IPS-18c (cell line): ENCODE results near the gene MPP3.
"Not testable (repeated sequence)": the region's sequence is repeated elsewhere in the genome, so short reads cannot be mapped to it uniquely, and the experiment has no call there.

Source experiments
- H3K4me3 ChIP-seq: 2 replicates; pipeline ENCODE4 v1.7.0; 2013; ENCODE audit warnings: low read depth, mild to moderate bottlenecking, low read length, moderate library complexity; ENCODE audit not compliant: insufficient read depth
- H3K9me3 ChIP-seq: one replicate; pipeline ENCODE4 v1.6.1; 2013; ENCODE audit warnings: mild to moderate bottlenecking, low read length, moderate library complexity; ENCODE audit not compliant: control insufficient read depth, insufficient read depth

The MPP3 gene

DNA sequence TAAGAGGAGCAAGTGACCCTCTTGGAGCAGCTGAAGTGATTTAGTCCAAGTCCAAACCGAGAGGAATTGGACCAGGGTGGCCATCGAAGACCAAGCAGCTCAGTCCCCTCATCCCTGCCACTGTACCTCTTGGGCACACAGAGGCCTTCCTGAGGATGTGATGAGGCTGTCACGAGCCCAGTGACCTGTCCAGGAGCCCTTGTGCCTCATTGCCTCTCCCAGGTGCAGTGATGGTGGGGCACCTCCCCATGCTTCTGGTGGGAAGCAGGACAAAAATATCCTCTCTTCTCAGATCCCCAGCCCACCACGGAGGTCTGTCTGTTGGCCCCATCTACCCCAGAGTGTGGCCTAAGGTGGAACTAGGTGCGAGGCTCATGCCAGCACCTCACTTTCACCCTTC is 11.3 kb upstream of the MPP3 start:
- no peaks in the 10 kb centered on the region for H3K9me3 ChIP-seq

DNA sequence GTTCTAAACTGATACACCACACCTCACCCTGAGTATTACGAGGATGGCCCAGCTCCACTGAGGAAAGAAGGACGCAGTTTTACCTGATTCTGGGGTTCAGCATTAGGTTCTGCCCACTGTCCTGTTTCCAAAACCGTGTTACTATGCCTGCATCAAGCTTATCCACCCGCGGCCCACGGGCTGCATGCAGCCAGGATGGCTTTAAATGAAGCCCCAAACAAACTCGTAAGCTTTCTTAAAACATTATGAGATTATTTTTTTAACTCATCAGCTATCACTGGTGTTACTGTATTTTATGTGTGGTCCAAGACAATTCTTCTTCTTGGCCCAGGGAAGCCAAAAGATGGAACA is 10.0 kb upstream of the MPP3 start:
- Histone ChIP-seq H3K9me3 (no peaks in the 10 kb centered on the region), H3K4me3 (no peak overlapping the region)

More for the DNA sequence above, 11.3 kb upstream of the MPP3 start:
- no peak overlapping the region for H3K4me3 ChIP-seq

DNA sequence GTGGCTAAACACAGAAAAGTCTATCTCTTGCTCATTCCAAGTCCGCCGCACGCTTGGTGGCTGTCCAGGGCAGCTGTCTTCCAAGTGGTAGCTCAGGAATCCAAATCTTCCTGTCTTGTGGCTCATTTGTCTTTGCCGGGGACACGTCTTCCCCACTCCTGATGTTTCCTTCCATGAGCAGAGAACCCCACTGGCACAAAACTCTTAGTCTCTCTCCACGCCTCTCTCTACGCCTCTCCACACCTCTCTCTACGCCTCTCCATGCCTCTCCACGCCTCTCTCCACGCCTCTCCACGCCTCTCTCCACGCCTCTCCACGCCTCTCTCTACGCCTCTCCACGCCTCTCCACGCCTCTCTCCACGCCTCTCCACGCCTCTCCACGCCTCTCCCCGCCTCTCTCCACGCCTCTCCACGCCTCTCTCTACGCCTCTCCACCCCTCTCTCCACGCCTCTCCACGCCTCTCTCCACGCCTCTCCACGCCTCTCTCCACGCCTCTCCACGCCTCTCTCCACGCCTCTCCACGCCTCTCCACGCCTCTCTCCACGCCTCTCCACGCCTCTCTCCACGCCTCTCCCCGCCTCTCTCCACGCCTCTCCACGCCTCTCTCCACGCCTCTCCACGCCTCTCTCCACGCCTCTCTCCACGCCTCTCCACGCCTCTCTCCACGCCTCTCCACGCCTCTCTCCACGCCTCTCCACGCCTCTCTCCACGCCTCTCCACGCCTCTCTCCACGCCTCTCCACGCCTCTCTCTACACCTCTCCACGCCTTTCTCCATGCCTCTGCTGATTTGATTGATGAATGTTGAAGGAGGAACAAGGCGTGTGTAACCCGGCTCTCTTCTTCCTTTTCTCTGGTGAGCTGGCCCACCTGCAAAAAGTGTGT is 9.4 kb upstream of the MPP3 start:
- H3K9me3 ChIP-seq, H3K4me3 ChIP-seq: not testable (repeated sequence)

DNA sequence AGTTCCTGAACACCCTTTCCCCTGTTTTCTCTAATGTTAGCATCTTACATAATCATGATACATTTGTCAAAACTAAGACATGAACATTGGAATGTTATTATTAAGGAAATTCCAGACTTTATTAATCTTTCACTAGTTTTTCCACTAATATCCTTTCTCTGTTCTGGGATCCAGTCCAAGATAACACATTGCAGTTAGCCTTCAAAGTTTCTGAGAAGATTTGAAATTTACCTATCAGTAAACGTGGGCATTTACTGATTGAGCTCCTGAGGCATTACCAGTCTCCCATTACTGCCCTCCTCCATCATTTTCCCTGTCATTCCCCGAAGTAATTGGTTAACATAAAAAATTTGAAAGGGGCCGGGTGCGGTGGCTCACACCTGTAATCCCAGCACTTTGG is 8.3 kb upstream of the MPP3 start:
- H3K4me3 ChIP-seq = no peak overlapping the region

DNA sequence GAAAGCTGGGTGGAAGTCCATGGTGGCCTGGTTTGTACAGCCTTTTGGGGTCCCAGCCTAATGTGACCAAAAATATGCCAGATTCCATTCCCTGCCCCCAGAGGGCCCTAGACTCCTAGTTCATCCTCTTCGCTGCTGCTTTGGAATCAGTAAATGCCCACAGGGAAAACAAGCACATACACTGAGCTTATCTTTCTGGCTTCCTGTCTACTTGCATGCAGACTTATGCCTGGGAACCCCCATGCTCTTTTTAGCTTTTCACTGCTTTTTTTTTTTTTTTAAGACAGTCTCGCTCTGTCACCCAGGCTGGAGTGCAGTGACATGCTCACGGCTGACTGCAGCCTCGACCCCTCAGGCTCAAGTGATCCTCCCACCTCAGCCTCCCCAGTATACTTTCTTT is 7.9 kb upstream of the MPP3 start:
- no peak overlapping the region for H3K4me3 ChIP-seq
- no peaks in the 10 kb centered on the region for H3K9me3 ChIP-seq

More for the DNA sequence above, 8.3 kb upstream of the MPP3 start:
- H3K9me3 ChIP-seq = no peaks in the 10 kb centered on the region

DNA sequence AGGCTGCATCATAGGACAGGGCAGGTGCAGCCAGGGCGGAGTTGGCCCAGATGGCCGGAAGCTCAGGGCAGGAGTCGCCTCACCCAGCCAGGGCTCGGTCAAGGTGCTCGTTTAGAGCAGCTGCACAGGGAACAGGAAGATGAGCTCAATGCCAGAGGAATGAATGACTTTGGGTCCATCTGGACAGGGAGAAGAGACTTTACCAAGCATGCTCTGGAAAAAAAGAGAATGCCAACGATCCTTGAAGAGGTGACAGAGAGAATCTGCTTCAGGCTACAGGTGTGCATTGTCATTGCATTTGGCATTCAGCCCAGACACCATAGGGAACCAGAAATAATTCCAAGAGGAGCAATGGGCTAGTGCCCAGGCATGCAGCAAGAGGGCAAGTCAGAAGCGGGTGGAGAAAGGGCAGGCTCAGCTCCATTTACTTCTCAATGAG is 6.7 kb upstream of the MPP3 start:
- no peak overlapping the region for H3K4me3 ChIP-seq
- no peaks in the 10 kb centered on the region for H3K9me3 ChIP-seq

DNA sequence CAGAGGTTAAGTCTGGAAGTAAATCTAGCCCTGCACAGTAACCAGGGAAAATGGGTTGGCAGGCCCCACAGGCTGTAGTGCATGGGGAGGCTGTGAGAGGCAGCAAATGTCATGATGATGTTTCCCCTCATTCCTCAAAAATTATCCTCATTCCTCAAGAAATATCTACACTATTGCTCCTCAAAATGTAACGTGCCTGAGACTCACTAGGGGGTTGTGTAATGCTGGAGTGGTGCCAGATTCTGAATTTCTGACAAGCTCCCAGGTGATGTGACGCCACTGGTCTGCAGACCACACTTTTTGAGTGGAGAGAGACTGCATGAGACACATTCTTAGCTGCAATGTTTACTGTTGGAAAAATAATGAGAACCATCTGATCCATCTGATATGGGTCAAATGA is 1.2 kb upstream of the MPP3 start:
- Histone ChIP-seq H3K4me3 (no peak overlapping the region; the same call in 1 of the 2 replicates), H3K9me3 (no peaks in the 10 kb centered on the region)

DNA sequence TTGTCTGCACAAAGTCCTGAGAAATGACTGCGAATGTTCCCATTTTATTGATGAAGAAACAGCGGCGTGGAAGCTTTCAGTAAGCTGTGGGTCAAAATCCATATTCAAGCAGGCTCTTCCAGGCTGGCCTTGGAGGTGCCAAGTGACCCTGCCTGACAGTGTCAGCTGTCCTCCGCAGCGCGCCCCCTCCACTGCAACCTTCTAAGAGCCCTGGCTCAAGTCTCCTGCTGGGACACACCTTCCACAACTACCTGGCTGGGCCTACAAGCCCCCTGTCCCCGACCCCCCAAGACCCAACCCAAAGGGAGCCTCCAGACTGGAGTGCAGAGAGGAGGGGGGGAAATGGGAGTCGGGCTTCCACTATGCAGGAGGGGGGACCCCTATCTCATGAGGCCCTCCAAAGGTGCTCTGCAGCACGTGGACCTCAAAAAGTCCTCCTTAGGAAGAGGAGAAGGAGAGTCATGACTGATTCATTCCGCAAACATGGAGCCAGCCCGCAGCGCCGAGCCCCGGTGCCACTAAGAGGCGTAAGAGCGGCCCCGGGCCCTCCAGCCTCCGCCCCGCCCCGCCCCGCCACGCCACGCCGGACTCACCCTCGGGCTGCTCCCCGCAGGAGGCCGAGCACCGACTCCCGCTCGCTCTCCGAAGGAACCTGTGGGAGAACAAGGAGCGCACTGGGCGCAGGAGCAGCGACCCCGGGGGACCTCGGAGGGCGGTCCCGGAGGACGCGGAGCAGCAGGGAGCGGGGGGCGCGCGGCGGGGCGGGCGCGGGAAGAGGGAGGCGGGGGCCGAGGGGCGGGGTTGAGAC is 574 bp downstream of the MPP3 start:
- H3K9me3 ChIP-seq = no peaks in the 10 kb centered on the region
- peak overlapping the region; percentile 56 for H3K4me3 ChIP-seq

DNA sequence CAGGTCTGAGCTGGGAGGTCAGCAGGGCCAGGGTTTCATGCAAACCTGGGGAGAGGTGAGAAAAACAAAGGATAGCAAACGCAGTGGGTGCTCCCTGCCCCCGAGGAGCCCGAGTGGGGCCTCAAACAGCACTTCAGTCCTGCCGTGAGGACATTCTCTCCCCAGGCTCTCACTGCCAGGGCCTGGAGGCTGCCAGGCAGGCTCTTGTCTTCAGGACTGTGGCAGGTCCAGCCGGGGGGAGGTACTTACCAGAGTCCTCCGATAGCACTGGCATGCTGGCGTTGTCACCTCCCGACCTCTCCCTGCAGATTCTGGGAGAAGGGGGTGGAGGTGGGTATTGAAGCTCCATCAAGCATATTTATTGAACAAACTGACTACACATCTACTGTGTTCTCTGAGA is 1.3 kb downstream of the MPP3 start:
- H3K9me3 ChIP-seq = no peaks in the 10 kb centered on the region
- no peak overlapping the region for H3K4me3 ChIP-seq

DNA sequence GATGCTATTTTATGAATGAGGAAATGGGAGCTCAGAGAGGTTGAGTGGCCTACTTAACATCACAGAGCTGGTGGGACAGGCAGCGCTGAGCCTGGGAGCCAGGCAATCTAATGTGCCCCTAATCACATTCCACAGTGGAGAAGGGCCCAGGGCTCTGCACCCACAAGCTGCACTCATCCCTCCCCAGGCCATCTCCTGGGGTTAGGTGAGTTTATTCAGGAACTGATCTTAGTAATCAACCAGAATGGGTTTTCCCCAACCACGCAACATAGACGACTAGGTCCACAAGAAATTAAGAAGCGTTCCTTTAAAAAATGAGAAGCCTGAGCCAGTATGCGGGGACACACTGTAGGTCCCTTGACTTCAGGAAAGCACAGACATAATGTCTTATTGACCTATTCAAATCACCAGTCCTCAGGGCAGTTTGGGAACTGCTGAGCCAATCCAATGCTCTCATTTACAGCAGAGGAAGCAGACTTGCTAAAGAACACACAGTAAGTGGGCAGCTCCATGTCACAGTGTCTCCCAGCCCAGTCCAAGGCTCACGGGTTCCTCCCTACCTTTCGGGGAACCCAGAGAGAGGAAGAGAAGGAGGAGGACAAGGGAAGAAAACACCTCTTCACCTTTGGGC is 2.3 kb downstream of the MPP3 start:
- Histone ChIP-seq H3K9me3 (no peaks in the 10 kb centered on the region), H3K4me3 (no peak overlapping the region)

DNA sequence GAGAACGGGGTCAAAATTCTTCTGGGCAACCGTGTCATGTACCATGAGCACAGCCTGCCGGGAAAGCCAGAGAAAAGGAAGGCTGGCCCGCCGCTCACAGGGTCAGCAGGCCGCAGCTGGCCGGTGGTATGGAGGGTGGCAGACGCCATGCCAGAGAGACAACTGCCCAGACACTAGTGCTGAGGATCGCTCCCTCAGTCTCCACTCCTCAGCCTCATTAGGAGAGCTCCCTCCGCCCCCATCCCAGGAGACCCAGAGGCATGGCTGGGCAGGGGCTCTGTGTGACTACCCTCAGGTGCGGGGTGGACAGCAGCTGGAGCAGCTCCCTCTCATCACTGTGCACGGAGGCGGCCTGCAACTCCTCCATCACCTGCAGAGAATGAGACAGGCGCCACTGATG is 3.2 kb downstream of the MPP3 start:
- H3K4me3 ChIP-seq = no peak overlapping the region

DNA sequence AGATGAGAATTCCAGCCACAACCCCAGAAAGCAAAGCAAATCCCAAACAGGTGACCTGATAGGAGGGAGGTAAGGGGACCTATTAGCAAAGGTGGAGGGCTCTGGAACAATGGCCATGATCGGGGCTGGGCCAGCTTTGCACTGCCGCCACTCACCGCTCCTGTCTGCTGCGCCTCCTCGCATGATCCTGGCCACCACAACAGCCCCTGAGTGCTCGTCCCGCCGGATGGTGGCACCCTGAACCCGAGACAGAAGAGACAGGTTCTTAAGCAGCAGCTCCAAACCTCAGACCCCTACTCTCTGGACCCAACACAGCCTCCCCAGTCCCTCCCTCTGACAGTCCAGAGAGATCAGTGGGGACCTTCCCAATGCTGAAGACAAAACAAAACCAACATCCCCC is 5.3 kb downstream of the MPP3 start:
- no peak overlapping the region for H3K4me3 ChIP-seq
- H3K9me3 ChIP-seq = no peaks in the 10 kb centered on the region

More for the DNA sequence above, 3.2 kb downstream of the MPP3 start:
- no peaks in the 10 kb centered on the region for H3K9me3 ChIP-seq

DNA sequence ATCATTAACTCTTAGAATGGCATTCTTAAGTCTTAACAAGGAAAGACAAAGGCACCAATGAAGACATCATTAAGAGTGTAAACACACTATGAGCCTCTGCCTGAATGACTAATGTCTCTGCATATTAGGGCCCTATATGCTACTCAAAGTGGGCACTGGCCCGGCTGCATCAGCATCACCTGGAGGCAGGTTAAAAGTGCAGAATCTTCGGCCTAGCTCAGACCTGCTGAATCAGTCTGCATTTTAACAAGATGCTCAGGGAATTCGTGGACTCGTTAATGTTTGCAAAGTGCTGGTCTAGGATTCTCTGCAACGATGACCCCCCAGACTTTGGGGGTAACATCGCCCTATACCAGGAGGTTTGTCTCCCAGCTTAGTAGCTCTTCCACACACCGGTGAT is 6.7 kb downstream of the MPP3 start:
- H3K9me3 ChIP-seq = no peaks in the 10 kb centered on the region
- no peak overlapping the region for H3K4me3 ChIP-seq

DNA sequence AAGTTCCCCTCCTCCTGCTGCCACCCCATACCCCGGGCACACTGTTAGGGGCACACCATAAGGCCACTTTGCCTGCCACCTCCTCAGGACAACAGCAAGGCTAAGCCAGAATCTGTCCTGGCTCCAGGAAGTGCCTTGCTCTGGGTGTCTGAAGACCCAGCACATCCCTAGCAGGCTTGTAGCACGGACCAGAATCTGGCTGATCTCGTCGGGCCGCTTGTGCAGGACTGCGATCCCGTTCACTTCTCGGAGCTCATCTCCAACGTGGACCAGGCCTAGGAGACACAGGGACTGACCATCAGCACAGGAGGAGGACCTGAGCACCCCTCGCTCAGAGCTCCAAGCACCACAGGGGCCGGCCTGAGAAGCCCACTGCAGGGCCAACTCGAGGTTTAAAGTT is 7.4 kb downstream of the MPP3 start:
- H3K4me3 ChIP-seq = no peak overlapping the region
- H3K9me3 ChIP-seq = no peaks in the 10 kb centered on the region

DNA sequence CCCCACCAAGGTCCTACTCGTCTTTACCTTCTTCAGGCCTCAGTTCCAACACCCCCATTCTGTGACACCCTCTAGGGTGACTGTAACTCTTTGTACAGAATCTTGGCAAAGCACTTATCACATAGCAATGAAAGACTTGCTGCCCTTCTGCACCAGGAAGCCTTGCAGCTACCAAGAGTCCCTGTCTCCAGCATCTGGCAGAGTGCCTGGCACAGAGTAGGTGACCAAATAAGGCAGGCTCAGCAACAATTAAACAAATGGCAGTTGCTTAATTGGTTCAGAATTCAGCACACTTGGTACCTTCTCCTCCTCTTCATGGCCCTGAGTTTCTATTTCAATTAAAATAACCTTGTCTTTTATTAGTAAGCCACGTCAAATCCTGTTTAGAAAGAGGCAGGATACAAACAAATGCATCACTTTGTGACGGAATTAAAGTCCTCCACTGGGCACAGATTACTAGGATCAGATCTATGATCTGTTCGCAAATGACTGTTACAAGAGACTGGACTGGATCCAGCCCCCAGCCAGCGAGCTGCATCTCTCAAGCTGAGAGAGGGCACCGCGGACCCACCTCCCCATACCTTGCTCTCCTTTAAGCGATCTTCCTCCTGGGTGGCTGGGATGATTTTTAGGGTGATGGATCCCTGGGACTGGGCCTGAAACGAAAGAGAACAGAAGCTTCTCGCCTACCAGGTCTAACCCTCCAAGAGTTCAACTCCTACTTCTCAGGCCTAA is 9.4 kb downstream of the MPP3 start:
- H3K9me3 ChIP-seq = no peaks in the 10 kb centered on the region
- H3K4me3 ChIP-seq = no peak overlapping the region

DNA sequence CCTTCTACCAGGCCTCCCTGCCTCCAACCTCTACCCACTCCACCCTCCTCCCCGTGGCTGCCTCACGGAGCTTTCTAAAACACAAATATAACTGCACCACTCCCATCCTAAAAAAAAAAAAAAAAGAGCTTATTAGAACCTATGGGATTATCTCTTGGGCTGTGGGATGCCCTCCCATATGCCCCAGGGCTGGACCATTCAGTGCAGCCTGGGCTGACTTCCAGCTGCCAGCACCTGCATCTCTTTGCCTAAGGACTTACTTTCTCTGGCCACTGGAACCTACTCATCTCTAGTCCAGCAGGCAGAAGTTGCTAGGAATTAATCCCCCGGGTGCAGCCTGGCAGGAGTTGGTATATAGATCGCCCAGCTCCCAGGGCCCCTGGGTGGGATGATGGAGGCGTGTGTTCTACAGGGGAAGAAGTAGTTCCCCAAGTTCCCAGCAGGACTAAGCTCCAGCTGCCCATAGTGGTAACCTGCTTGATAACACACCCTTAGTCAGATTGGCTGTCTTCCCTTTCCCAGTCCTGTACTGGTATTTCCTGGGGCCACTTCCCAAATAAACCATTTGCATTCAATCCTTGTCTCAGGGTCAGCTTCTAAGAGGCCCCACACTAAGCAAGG is 10.3 kb downstream of the MPP3 start:
- no peaks in the 10 kb centered on the region for H3K9me3 ChIP-seq
- H3K4me3 ChIP-seq = no peak overlapping the region

DNA sequence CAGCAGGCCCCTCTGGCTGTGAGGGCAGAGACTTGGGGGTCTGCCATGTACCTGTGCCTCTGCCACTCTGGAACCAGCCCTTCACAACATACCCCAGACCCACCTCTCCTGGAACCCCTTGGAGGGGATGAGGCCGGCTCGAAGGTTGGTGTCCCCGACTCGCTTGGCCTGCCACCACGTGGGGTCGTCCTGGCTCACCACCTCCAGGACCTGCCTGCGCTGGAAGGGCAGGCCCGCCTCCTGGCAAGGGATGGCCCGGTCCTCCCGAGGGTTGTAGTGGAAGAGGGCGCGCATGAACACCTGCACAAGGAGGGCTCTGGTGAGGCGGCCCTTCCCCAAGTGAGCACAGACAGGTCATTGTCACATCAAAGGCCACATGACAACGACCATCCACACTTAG is 12.2 kb downstream of the MPP3 start:
- Histone ChIP-seq H3K9me3 (peaks cover under 1% of the 10 kb centered on the region), H3K4me3 (no peak overlapping the region)
